ENCODE data around the gene CYP2W1.
"Not testable (repeated sequence)": the region's sequence is repeated elsewhere in the genome, so short reads cannot be mapped to it uniquely, and the experiment has no call there.

The CYP2W1 gene

GRCh38 chr7:951881-952547 lies 31.0 kb upstream of the CYP2W1 start:
- no peak for DNase-seq

- DNase-seq: no peak
These were observed 30.2 kb upstream of the CYP2W1 start for GRCh38 chr7:952548-953441.

GRCh38 chr7:953547-954327 lies 29.2 kb upstream of the CYP2W1 start:
- no peak for DNase-seq

- DNase-seq: peak; percentile 35 to 36
These were observed 28.4 kb upstream of the CYP2W1 start, which contains the start of gene ADAP1 for GRCh38 chr7:954330-955238. ADAP1 (minus strand) TSS chr7:954680; CDS start chr7:954477, 203 bp downstream.

GRCh38 chr7:956031-956430 lies 26.9 kb upstream of the CYP2W1 start:
- no peak for DNase-seq

GRCh38 chr7:957418-958220 lies 25.4 kb upstream of the CYP2W1 start:
- DNase-seq: no peak

- no peak for DNase-seq
These were observed 24.5 kb upstream of the CYP2W1 start for GRCh38 chr7:958221-959200.

- DNase-seq: no peak
These were observed 23.7 kb upstream of the CYP2W1 start for GRCh38 chr7:959271-959670.

GRCh38 chr7:959740-960139 lies 23.2 kb upstream of the CYP2W1 start:
- DNase-seq: not testable (repeated sequence)

GRCh38 chr7:960269-960871 lies 22.6 kb upstream of the CYP2W1 start:
- DNase-seq: no peak

GRCh38 chr7:960972-961371 lies 22.0 kb upstream of the CYP2W1 start:
- DNase-seq: not testable (repeated sequence)

- DNase-seq: no peak
These were observed 21.2 kb upstream of the CYP2W1 start for GRCh38 chr7:961546-962400.

GRCh38 chr7:962401-963081 lies 20.4 kb upstream of the CYP2W1 start:
- no peak for DNase-seq

GRCh38 chr7:963236-964078 lies 19.5 kb upstream of the CYP2W1 start:
- no peak for DNase-seq

- no peak for DNase-seq
These were observed 18.4 kb upstream of the CYP2W1 start for GRCh38 chr7:964401-965231.

Data from activated CD4-positive, alpha-beta T cell treated with anti-CD3 and anti-CD28 coated beads, Interleukin-2, amount 50 U/mL, for 4 hours (primary cell).